ENCODE measurements around the gene PLCG2. TPM values are rescaled to one million over a fixed set of nuclear protein-coding genes. Genes with fewer than 3 reads are reported as not detected.

PLCG2 gene
- total and polyA plus RNA-seq, 2 experiments from 2014 or later = 0.39 TPM; not detected in 1

GRCh38 chr16:81765111-81765919, 13.8 kb upstream of the PLCG2 start:
- Histone ChIP-seq H3K9me2 (ENCODE audit: insufficient read depth) (no peaks in the 10 kb centered on the region), H4K20me1 (ENCODE audit: insufficient read depth) (no peaks in the 10 kb centered on the region), H3K27me3 (replicated peaks; ENCODE audit: insufficient read depth) (no peaks in the 10 kb centered on the region; the same call in 1 of the 2 replicates), H2AFZ (no peak overlapping the region), H3K4me1 (ENCODE audit: insufficient read depth) (no peaks in the 10 kb centered on the region), H3K27ac (no peak overlapping the region), H3K9ac (no peak overlapping the region), H3K4me2 (ENCODE audit: unreplicated experiment) (no peak overlapping the region), H3K79me2 (ENCODE audit: insufficient read depth) (no peaks in the 10 kb centered on the region), H3K36me3 (ENCODE audit: low read depth) (no peaks in the 10 kb centered on the region), H3F3A (ENCODE audit: insufficient read depth) (no peaks in the 10 kb centered on the region), H3K9me3 (ENCODE audit: low read depth) (no peaks in the 10 kb centered on the region), H3K4me3 (no peak overlapping the region)
- no peak for DNase-seq
- in situ Hi-C loops (cut with MboI) = no loop called here
- no peak for TF ChIP-seq EZH2 (IDR thresholded peaks at IDR 0.05; ENCODE audit: insufficient read depth, poor library complexity, severe bottlenecking)
- no peak for TF ChIP-seq EZH2phosphoT487 (IDR thresholded peaks at IDR 0.05; ENCODE audit: insufficient read depth, low read depth)
- WGBS, 2 experiments (ENCODE audit: low coverage in 1 of 2, low lambda C conversion rate in 2 of 2, missing lambda C conversion rate in 2 of 2) = 74 to 75% methylated on average over 11 of the region's 11 CpGs

- no peaks in the 10 kb centered on the region for H3K36me3 ChIP-seq (ENCODE audit: low read depth)
- in situ Hi-C loops (cut with MboI) = no loop called here
- H3F3A ChIP-seq (ENCODE audit: insufficient read depth) = no peaks in the 10 kb centered on the region
- no peaks in the 10 kb centered on the region for H3K9me3 ChIP-seq (ENCODE audit: low read depth)
- H3K4me2 ChIP-seq (ENCODE audit: unreplicated experiment) = no peak overlapping the region
- no peak overlapping the region for H3K9ac ChIP-seq
- DNase-seq = no peak
- no peak overlapping the region for H3K27ac ChIP-seq
- no peak overlapping the region for H3K4me3 ChIP-seq
- H3K9me2 ChIP-seq (ENCODE audit: insufficient read depth) = no peaks in the 10 kb centered on the region
- no peaks in the 10 kb centered on the region for H3K4me1 ChIP-seq (ENCODE audit: insufficient read depth)
- no peaks in the 10 kb centered on the region for H4K20me1 ChIP-seq (ENCODE audit: insufficient read depth)
- no peaks in the 10 kb centered on the region; the same call in 1 of the 2 replicates for H3K27me3 ChIP-seq (replicated peaks; ENCODE audit: insufficient read depth)
- no peak overlapping the region for H2AFZ ChIP-seq
- TF ChIP-seq EZH2 (IDR thresholded peaks at IDR 0.05; ENCODE audit: insufficient read depth, poor library complexity, severe bottlenecking) (no peak), EZH2phosphoT487 (IDR thresholded peaks at IDR 0.05; ENCODE audit: insufficient read depth, low read depth) (no peak)
- no peaks in the 10 kb centered on the region for H3K79me2 ChIP-seq (ENCODE audit: insufficient read depth)
Measured at GRCh38 chr16:81765969-81766368, 13.1 kb upstream of the PLCG2 start.

GRCh38 chr16:81767987-81768592, 11.0 kb upstream of the PLCG2 start:
- in situ Hi-C loops (cut with MboI) = no loop called here
- no peak overlapping the region for H2AFZ ChIP-seq
- 60 to 62% methylated on average over 8 to 9 of the region's 9 CpGs for WGBS, 2 experiments (ENCODE audit: low coverage in 1 of 2, low lambda C conversion rate in 2 of 2, missing lambda C conversion rate in 2 of 2)

GRCh38 chr16:81770008-81770407, 9.1 kb upstream of the PLCG2 start:
- DNase-seq = no peak
- Histone ChIP-seq H3K4me3 (no peak overlapping the region), H3F3A (ENCODE audit: insufficient read depth) (no peaks in the 10 kb centered on the region), H3K4me1 (ENCODE audit: insufficient read depth) (no peaks in the 10 kb centered on the region), H3K27me3 (replicated peaks; ENCODE audit: insufficient read depth) (0 out of 2 replicates have a peak, but pooled peaks cover 4% of the 10 kb centered on the region), H3K9ac (no peak overlapping the region), H3K36me3 (ENCODE audit: low read depth) (no peaks in the 10 kb centered on the region), H3K79me2 (ENCODE audit: insufficient read depth) (no peaks in the 10 kb centered on the region), H4K20me1 (ENCODE audit: insufficient read depth) (no peaks in the 10 kb centered on the region), H2AFZ (no peak overlapping the region), H3K4me2 (ENCODE audit: unreplicated experiment) (no peak overlapping the region), H3K9me2 (ENCODE audit: insufficient read depth) (no peaks in the 10 kb centered on the region), H3K27ac (no peak overlapping the region), H3K9me3 (ENCODE audit: low read depth) (no peaks in the 10 kb centered on the region)
- no peak for TF ChIP-seq EZH2 (IDR thresholded peaks at IDR 0.05; ENCODE audit: insufficient read depth, poor library complexity, severe bottlenecking)
- TF ChIP-seq EZH2phosphoT487 (IDR thresholded peaks at IDR 0.05; ENCODE audit: insufficient read depth, low read depth) = no peak
- in situ Hi-C loops (cut with MboI) = no loop called here
- WGBS, 2 experiments (ENCODE audit: low coverage in 1 of 2, low lambda C conversion rate in 2 of 2, missing lambda C conversion rate in 2 of 2) = 52 to 56% methylated on average over 7 of the region's 7 CpGs

More at GRCh38 chr16:81767987-81768592, 11.0 kb upstream of the PLCG2 start:
- H3K9me3 ChIP-seq (ENCODE audit: low read depth) = no peaks in the 10 kb centered on the region
- H3K36me3 ChIP-seq (ENCODE audit: low read depth) = no peaks in the 10 kb centered on the region
- no peak overlapping the region for H3K4me2 ChIP-seq (ENCODE audit: unreplicated experiment)
- DNase-seq = no peak
- H3K79me2 ChIP-seq (ENCODE audit: insufficient read depth) = no peaks in the 10 kb centered on the region
- H3K4me3 ChIP-seq = no peak overlapping the region
- no peak overlapping the region for H3K27ac ChIP-seq
- H3K4me1 ChIP-seq (ENCODE audit: insufficient read depth) = no peaks in the 10 kb centered on the region
- H3K27me3 ChIP-seq (replicated peaks; ENCODE audit: insufficient read depth) = no peaks in the 10 kb centered on the region
- TF ChIP-seq EZH2phosphoT487 (IDR thresholded peaks at IDR 0.05; ENCODE audit: insufficient read depth, low read depth) = no peak
- no peak for TF ChIP-seq EZH2 (IDR thresholded peaks at IDR 0.05; ENCODE audit: insufficient read depth, poor library complexity, severe bottlenecking)
- no peaks in the 10 kb centered on the region for H3K9me2 ChIP-seq (ENCODE audit: insufficient read depth)
- H3F3A ChIP-seq (ENCODE audit: insufficient read depth) = no peaks in the 10 kb centered on the region
- no peaks in the 10 kb centered on the region for H4K20me1 ChIP-seq (ENCODE audit: insufficient read depth)
- no peak overlapping the region for H3K9ac ChIP-seq

Data from GM23248 (cell line).